NCI-H524 treated with DMSO at 0.1 percent for 48 hours (cell line): Measurements from ENCODE around the gene GPR148.

Source experiments
- DNase-seq: peaks from one replicate; lab custom pipeline; 2025; lab: John Stamatoyannopoulos, UW

GPR148 gene

GRCh38 chr2:130769343-130769907 lies 40.6 kb downstream of the GPR148 start:
- DNase-seq, result no peak

GRCh38 chr2:130776550-130776949 lies 47.7 kb downstream of the GPR148 start:
- DNase-seq, result no peak

DNA sequence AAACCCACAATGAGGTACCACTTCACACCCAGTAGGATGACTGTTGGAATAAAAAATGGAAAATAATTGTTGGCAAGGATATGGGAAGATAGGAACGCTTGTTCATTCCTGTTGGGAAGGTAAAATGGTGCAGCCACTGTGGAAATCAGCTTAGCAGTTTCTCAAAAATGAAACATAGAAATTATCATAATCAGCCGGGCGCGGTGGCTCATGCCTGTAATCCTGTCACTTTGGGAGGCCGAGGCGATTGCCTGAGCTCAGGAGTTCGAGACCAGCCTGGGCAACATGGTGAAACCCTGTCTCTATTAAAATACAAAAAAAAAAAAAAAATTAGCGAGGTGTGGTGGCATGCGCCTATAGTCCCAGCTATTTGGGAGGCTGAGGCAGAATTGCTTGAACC lies 49.9 kb downstream of the GPR148 start:
- DNase-seq, result no peak
